Measurements from ENCODE around the gene UGT1A7. TPM values are rescaled to one million over a fixed set of nuclear protein-coding genes. Genes with fewer than 3 reads are reported as not detected.

The UGT1A7 gene
- total and polyA plus RNA-seq, 9 of the 15 experiments (the other 6 are each of a cell fraction or from before 2014, with no cell fraction given), result not detected

DNA sequence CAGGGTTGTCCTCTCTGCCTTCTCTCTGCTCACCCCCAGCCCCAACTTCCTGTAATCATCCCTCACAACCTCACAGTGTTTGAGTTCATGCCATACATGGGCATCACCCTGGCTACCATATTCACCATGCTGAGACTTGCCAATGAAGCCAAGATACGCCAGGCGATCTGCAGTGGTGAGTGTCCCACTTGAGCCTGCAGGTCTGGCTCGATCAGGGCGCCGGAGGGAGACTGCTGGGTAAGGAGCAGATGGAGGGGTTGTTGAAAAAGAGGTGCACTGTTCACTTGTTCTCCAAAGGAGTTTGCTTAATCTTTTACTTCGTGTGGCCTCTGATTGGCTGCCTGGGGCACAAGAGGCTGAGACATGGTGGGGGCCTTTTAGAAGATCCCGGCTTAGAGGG is 111.0 kb downstream of the UGT1A7 start:
- no peaks in the 10 kb centered on the region for H3K79me2 ChIP-seq (ENCODE audit: control insufficient read depth, insufficient read depth, low read length)
- no TSS peak for BruUV-seq (replicated peaks)
- 31% methylated on average over 7 of the region's 7 CpGs for WGBS (ENCODE audit: insufficient coverage, low coverage, missing lambda C conversion rate)
- H3K27ac ChIP-seq (ENCODE audit: extremely low read depth, low read depth, low read length), result no peak overlapping the region
- no peak overlapping the region for H3K9ac ChIP-seq (ENCODE audit: insufficient read depth in 1 of 2, low read depth in 2 of 2, low read length in 2 of 2)
- no peaks in the 10 kb centered on the region for H3K9me3 ChIP-seq (replicated peaks; ENCODE audit: control insufficient read depth, insufficient read depth, low read depth, low read length)
- DNase-seq (ENCODE audit: extremely low read depth in 1 of 4, low spot score in 3 of 4) (no peak), FAIRE-seq (no peak), ATAC-seq (no peak)
- no peak for TF ChIP-seq C11orf30 (IDR thresholded peaks at IDR 0.05; ENCODE audit: low read depth)
- TF ChIP-seq, protein P1, sequence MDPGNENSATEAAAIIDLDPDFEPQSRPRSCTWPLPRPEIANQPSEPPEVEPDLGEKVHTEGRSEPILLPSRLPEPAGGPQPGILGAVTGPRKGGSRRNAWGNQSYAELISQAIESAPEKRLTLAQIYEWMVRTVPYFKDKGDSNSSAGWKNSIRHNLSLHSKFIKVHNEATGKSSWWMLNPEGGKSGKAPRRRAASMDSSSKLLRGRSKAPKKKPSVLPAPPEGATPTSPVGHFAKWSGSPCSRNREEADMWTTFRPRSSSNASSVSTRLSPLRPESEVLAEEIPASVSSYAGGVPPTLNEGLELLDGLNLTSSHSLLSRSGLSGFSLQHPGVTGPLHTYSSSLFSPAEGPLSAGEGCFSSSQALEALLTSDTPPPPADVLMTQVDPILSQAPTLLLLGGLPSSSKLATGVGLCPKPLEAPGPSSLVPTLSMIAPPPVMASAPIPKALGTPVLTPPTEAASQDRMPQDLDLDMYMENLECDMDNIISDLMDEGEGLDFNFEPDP (CRISPR knock-in tag; IDR thresholded peaks at IDR 0.05), result no peak
- TF ChIP-seq SMARCC2 (IDR thresholded peaks at IDR 0.05; ENCODE audit: low read depth), result no peak
- no peak for TF ChIP-seq ZKSCAN1 (IDR thresholded peaks at IDR 0.05; ENCODE audit: low read depth, low read length)
- no peak for TF ChIP-seq RHOXF2B (CRISPR knock-in tag; conservative IDR thresholded peaks at IDR 0.05)
- no peak for TF ChIP-seq ZNF140 (CRISPR knock-in tag; IDR thresholded peaks at IDR 0.05)
- no peak for TF ChIP-seq RBFOX2 (IDR thresholded peaks at IDR 0.05; ENCODE audit: low read depth, low read length)
- TF ChIP-seq, protein P2, sequence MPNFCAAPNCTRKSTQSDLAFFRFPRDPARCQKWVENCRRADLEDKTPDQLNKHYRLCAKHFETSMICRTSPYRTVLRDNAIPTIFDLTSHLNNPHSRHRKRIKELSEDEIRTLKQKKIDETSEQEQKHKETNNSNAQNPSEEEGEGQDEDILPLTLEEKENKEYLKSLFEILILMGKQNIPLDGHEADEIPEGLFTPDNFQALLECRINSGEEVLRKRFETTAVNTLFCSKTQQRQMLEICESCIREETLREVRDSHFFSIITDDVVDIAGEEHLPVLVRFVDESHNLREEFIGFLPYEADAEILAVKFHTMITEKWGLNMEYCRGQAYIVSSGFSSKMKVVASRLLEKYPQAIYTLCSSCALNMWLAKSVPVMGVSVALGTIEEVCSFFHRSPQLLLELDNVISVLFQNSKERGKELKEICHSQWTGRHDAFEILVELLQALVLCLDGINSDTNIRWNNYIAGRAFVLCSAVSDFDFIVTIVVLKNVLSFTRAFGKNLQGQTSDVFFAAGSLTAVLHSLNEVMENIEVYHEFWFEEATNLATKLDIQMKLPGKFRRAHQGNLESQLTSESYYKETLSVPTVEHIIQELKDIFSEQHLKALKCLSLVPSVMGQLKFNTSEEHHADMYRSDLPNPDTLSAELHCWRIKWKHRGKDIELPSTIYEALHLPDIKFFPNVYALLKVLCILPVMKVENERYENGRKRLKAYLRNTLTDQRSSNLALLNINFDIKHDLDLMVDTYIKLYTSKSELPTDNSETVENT (CRISPR knock-in tag; IDR thresholded peaks at IDR 0.05), result no peak
- H4K20me1 ChIP-seq (replicated peaks; ENCODE audit: control insufficient read depth, insufficient read depth, low read length), result no peaks in the 10 kb centered on the region
- POLR2A ChIA-PET, result no interaction called here
- no peak overlapping the region for H3K4me3 ChIP-seq
- H2AFZ ChIP-seq (ENCODE audit: low read depth, low read length), result no peak overlapping the region
- no peaks in the 10 kb centered on the region; a peak in 1 of 5 replicates for H3K4me1 ChIP-seq (replicated peaks in 1 of 2; ENCODE audit: control insufficient read depth in 2 of 2, insufficient read depth in 2 of 2, low read length in 2 of 2)
- H3K9me1 ChIP-seq (ENCODE audit: control insufficient read depth, insufficient read depth, low read length), result no peaks in the 10 kb centered on the region
- H3K27me3 ChIP-seq (ENCODE audit: control insufficient read depth in 2 of 2, insufficient read depth in 2 of 2, low read length in 2 of 2), result peaks cover 0 to 44% of the 10 kb centered on the region in 2 experiments; a peak in 2 of 5 replicates
- H3K36me3 ChIP-seq (ENCODE audit: control insufficient read depth, insufficient read depth, low read length), result no peaks in the 10 kb centered on the region
- no peak overlapping the region for H3K4me2 ChIP-seq (ENCODE audit: insufficient read depth, low read length)
- CTCF ChIA-PET (ENCODE audit: low intra/inter-chr PET ratio), result no interaction called here
- in situ Hi-C loops (cut with MboI), result no loop called here
- intact Hi-C loops (cut with micrococcal nuclease), result no loop called here
